Measurements from ENCODE around the gene SESN2.
A peak's percentile ranks its signal among the peaks of the same experiment; 100 is the strongest.

Gene SESN2

DNA sequence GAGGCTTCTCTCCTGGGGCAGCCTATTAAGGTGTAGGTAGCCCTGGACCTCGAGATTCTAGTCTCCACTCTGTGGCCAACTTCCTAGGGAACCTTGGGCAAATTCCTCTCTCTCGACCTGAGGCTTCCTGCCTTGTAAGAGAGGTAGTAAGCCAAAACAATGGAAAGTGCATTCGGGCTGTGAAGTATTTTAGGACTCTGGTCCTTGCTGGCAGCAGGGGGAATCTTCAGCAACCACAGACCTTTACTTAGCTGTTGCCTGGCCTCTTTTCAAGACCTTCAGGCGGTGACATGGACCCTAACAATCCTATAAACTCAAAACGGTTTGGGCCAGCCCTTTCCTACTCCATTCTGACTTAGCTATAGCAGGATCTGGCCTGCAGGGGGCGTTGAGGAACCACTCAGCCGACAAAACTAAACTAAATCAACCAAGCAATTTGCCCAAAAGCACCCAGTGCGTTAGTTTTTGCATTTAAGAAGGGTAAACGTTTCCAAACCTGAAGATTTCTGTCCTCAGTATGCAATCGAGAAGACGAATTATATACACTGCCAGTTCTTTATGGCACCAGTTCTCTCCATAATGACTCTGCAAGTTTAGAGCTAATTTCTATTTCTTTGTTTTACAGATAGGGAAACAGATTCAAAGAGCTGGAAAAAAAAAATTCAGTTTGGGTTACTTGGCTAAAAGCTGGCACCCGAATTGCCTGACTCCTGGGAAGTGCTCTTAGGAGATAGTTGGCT, 10.9 kb upstream of the SESN2 start:
- peak overlapping the region; percentile 57 for H3K9ac ChIP-seq (ENCODE audit: low read depth, low read length)
- peak overlapping the region; percentile 65 for H3K4me2 ChIP-seq (ENCODE audit: insufficient read depth, low read length)
- H4K20me1 ChIP-seq (ENCODE audit: insufficient read depth, low read length): no peaks in the 10 kb centered on the region
- peak overlapping the region; percentile 76 for H2AFZ ChIP-seq (ENCODE audit: low read depth, low read length)
- H3K4me1 ChIP-seq (ENCODE audit: insufficient read depth, low read length): peaks cover 43% of the 10 kb centered on the region
- no peaks in the 10 kb centered on the region for H3K9me3 ChIP-seq (ENCODE audit: insufficient read depth, low read length, severe bottlenecking)
- ATAC-seq (ENCODE audit: insufficient read depth, low read depth): peak; percentile 39
- no peaks in the 10 kb centered on the region for H3K36me3 ChIP-seq (ENCODE audit: insufficient read depth, low read length)
- peaks cover 6% of the 10 kb centered on the region for H3K79me2 ChIP-seq (ENCODE audit: insufficient read depth, low read length)
- no peak for TF ChIP-seq EZH2 (IDR thresholded peaks at IDR 0.05; ENCODE audit: borderline replicate concordance, low read depth, low read length, severe bottlenecking)
- TF ChIP-seq, protein P1, sequence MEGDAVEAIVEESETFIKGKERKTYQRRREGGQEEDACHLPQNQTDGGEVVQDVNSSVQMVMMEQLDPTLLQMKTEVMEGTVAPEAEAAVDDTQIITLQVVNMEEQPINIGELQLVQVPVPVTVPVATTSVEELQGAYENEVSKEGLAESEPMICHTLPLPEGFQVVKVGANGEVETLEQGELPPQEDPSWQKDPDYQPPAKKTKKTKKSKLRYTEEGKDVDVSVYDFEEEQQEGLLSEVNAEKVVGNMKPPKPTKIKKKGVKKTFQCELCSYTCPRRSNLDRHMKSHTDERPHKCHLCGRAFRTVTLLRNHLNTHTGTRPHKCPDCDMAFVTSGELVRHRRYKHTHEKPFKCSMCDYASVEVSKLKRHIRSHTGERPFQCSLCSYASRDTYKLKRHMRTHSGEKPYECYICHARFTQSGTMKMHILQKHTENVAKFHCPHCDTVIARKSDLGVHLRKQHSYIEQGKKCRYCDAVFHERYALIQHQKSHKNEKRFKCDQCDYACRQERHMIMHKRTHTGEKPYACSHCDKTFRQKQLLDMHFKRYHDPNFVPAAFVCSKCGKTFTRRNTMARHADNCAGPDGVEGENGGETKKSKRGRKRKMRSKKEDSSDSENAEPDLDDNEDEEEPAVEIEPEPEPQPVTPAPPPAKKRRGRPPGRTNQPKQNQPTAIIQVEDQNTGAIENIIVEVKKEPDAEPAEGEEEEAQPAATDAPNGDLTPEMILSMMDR (IDR thresholded peaks at IDR 0.05; ENCODE audit: borderline replicate concordance, extremely low read depth, low read length, poor library complexity, severe bottlenecking): peak; percentile 97
- DNase-seq: peak; percentile 85
- no peaks in the 10 kb centered on the region for H3K27me3 ChIP-seq (ENCODE audit: insufficient read depth, low read length, poor library complexity)
- H3K27ac ChIP-seq (ENCODE audit: low read length): peak overlapping the region; percentile 75
- H3K4me3 ChIP-seq (ENCODE audit: low read depth in 1 of 2, low read length in 2 of 2): peak overlapping the region in 1 of 2 experiments; percentile 44; a peak in 2 of 4 replicates

DNA sequence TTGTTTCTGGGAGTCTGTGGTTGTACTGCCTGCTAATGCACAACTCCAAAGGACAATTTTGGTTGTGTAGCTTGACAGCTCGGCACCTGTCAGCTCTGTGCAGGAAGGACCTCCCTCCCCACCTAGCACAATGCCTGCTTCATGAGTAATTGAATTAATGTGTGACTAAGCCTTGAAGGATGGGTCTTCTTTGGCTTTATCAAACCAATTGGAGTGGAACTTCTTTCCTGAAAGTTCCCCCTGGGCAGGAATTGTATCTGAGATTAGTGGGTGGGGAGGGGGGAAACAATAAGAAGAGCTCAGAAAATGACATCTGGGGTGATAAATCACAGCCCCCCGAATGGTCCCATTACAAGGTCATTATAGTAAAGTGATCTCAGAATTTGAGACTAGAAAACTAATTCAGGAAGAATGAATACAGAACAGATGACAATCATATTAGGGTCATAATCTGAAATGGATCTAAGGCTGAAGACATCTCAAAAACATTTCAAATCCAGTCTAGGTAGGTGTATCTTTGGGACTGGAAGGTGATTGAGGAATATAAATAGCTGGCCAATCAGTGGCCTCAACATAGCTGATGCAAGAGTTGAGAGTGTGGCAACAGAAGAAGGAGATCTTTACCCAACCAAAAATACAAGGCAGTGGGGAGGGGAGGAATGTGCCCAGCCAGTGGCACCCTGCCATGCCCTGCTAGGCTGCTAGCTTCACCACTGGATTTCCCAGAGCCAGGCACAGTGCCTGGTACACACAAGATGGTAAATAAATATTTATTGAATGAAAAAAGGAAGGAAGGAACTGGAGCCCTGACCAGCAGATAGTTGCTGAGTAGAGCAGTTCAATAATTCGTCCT, 10.1 kb upstream of the SESN2 start:
- no peaks in the 10 kb centered on the region for H3K27me3 ChIP-seq (ENCODE audit: insufficient read depth, low read length, poor library complexity)
- DNase-seq (peak; percentile 61), ATAC-seq (ENCODE audit: insufficient read depth, low read depth) (no peak)
- peak overlapping the region; percentile 65 for H3K4me2 ChIP-seq (ENCODE audit: insufficient read depth, low read length)
- TF ChIP-seq EZH2 (IDR thresholded peaks at IDR 0.05; ENCODE audit: borderline replicate concordance, low read depth, low read length, severe bottlenecking): no peak
- TF ChIP-seq, protein P1 (IDR thresholded peaks at IDR 0.05; ENCODE audit: borderline replicate concordance, extremely low read depth, low read length, poor library complexity, severe bottlenecking): no peak
- H3K79me2 ChIP-seq (ENCODE audit: insufficient read depth, low read length): peaks cover 6% of the 10 kb centered on the region
- peaks cover 43% of the 10 kb centered on the region for H3K4me1 ChIP-seq (ENCODE audit: insufficient read depth, low read length)
- H3K9ac ChIP-seq (ENCODE audit: low read depth, low read length): peak overlapping the region; percentile 57
- no peaks in the 10 kb centered on the region for H3K9me3 ChIP-seq (ENCODE audit: insufficient read depth, low read length, severe bottlenecking)
- no peaks in the 10 kb centered on the region for H3K36me3 ChIP-seq (ENCODE audit: insufficient read depth, low read length)
- H2AFZ ChIP-seq (ENCODE audit: low read depth, low read length): peak overlapping the region; percentile 76
- peak overlapping the region in 1 of 2 experiments; percentile 44; a peak in 2 of 4 replicates for H3K4me3 ChIP-seq (ENCODE audit: low read depth in 1 of 2, low read length in 2 of 2)
- peak overlapping the region; percentile 75 for H3K27ac ChIP-seq (ENCODE audit: low read length)
- H4K20me1 ChIP-seq (ENCODE audit: insufficient read depth, low read length): no peaks in the 10 kb centered on the region

DNA sequence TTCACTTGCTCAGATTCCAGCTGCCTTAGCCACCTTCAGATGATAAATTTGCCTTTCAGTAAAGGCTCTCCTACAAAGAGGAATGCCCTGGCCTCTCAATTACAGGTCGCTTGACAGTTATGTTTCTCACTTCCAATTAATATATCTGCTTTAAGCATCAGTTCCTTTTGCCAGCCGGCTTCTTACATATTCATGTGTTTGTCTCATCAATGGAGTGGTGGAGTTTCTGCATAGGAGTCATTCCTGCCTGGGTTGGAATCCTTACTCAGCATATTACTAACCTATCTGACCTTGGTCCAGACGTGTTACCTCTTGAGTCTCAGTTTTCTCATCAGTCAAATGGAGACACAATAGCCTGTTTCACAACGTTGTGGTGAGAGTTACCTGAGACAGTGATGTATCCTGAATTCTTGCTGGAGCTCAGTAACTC, 9.4 kb upstream of the SESN2 start:
- Histone ChIP-seq H3K4me3 (ENCODE audit: low read depth in 1 of 2, low read length in 2 of 2) (no peak overlapping the region), H3K4me2 (ENCODE audit: insufficient read depth, low read length) (no peak overlapping the region), H3K36me3 (ENCODE audit: insufficient read depth, low read length) (no peaks in the 10 kb centered on the region), H3K9me3 (ENCODE audit: insufficient read depth, low read length, severe bottlenecking) (no peaks in the 10 kb centered on the region), H3K27me3 (ENCODE audit: insufficient read depth, low read length, poor library complexity) (no peaks in the 10 kb centered on the region), H4K20me1 (ENCODE audit: insufficient read depth, low read length) (no peaks in the 10 kb centered on the region), H3K4me1 (ENCODE audit: insufficient read depth, low read length) (peaks cover 41% of the 10 kb centered on the region), H3K27ac (ENCODE audit: low read length) (no peak overlapping the region; the same call in 1 of the 2 replicates), H2AFZ (ENCODE audit: low read depth, low read length) (peak overlapping the region; percentile 76), H3K79me2 (ENCODE audit: insufficient read depth, low read length) (peaks cover 6% of the 10 kb centered on the region), H3K9ac (ENCODE audit: low read depth, low read length) (0 out of 2 replicates have a peak overlapping the region, but pooled peaks have one; percentile 57)
- no peak for DNase-seq
- no peak for ATAC-seq (ENCODE audit: insufficient read depth, low read depth)
- TF ChIP-seq, protein P1 (IDR thresholded peaks at IDR 0.05; ENCODE audit: borderline replicate concordance, extremely low read depth, low read length, poor library complexity, severe bottlenecking): no peak
- no peak for TF ChIP-seq EZH2 (IDR thresholded peaks at IDR 0.05; ENCODE audit: borderline replicate concordance, low read depth, low read length, severe bottlenecking)
